HepG2 (cell line): Measurements from ENCODE around the gene CTDNEP1. TPM values are rescaled to one million over a fixed set of nuclear protein-coding genes. Genes with fewer than 3 reads are reported as not detected.

Experiments
- AGO1 ChIP-seq: fragments of 200-400 bp; formaldehyde crosslinking; IDR thresholded peaks from 2 replicates; pipeline ENCODE4 v1.6.1; 2017; ENCODE audit warnings: mild to moderate bottlenecking, low read depth, low read length, moderate library complexity; ENCODE audit not compliant: poor library complexity, severe bottlenecking
- BHLHE40 ChIP-seq: IDR thresholded peaks from 2 replicates; pipeline ENCODE4 v1.6.1; 2011; ENCODE audit warnings: low read length, improper control_type of control experiment
- BRCA1 ChIP-seq: sonication (generic); formaldehyde crosslinking; IDR thresholded peaks from 2 replicates; pipeline ENCODE4 v1.4.0; 2020; ENCODE audit warnings: missing genetic modification reagents
- CEBPG ChIP-seq: IDR thresholded peaks from 2 replicates; pipeline ENCODE4 v1.6.1; 2016
- FLYWCH1 ChIP-seq: sonication (generic); formaldehyde crosslinking; IDR thresholded peaks from 2 replicates; pipeline ENCODE4 v1.8.1; 2023; ENCODE audit warnings: mild to moderate bottlenecking, missing genetic modification reagents
- FOXO1 ChIP-seq: sonication (generic); formaldehyde crosslinking; IDR thresholded peaks from 2 replicates; pipeline ENCODE4 v1.4.0; 2020; ENCODE audit warnings: missing genetic modification reagents
- FOXP1 ChIP-seq, 2 experiments: fragments of 450-650 bp in 1 of 2; IDR thresholded peaks; 2 replicates each; pipeline ENCODE4 v1.6.1; 2017 to 2018; ENCODE audit warnings: antibody characterized with exemption in 1 of 2
- JDP2 ChIP-seq: sonication (generic); formaldehyde crosslinking; IDR thresholded peaks from 2 replicates; pipeline ENCODE4 v1.8.1; 2022; ENCODE audit warnings: missing genetic modification reagents, borderline replicate concordance
- POLR2AphosphoS2 ChIP-seq: IDR thresholded peaks from 2 replicates; pipeline ENCODE4 v1.6.1; 2011; ENCODE audit warnings: low read depth, low read length, improper control_type of control experiment
- RBM39 ChIP-seq: fragments of 200-400 bp; formaldehyde crosslinking; IDR thresholded peaks from one replicate; pipeline ENCODE4 v1.6.1; 2018; ENCODE audit warnings: antibody characterized with exemption, mild to moderate bottlenecking, low read depth, low read length; ENCODE audit not compliant: poor library complexity, severe bottlenecking
- RFXANK ChIP-seq: IDR thresholded peaks from 2 replicates; pipeline ENCODE4 v1.6.1; 2016
- SUZ12 ChIP-seq: fragments of 150-350 bp; IDR thresholded peaks from 2 replicates; pipeline ENCODE4 v1.6.1; 2014; ENCODE audit warnings: low read depth, low read length
- TMF1 ChIP-seq: sonication (generic); formaldehyde crosslinking; IDR thresholded peaks from 2 replicates; pipeline ENCODE4 v1.8.1; 2022; ENCODE audit warnings: low read depth, missing genetic modification reagents
- ZBTB7B ChIP-seq: sonication (generic); formaldehyde crosslinking; IDR thresholded peaks from 2 replicates; pipeline ENCODE4 v1.4.0; 2020; ENCODE audit warnings: missing genetic modification reagents
- ZFP36L1 ChIP-seq: sonication (generic); formaldehyde crosslinking; IDR thresholded peaks from 2 replicates; pipeline ENCODE4 v1.8.0; 2022; ENCODE audit warnings: mild to moderate bottlenecking, missing genetic modification reagents, moderate library complexity
- ZNF180 ChIP-seq: sonication (generic); formaldehyde crosslinking; IDR thresholded peaks from 2 replicates; pipeline ENCODE4 v1.4.0; 2020; ENCODE audit warnings: low read depth, missing genetic modification reagents, borderline replicate concordance
- ZNF24 ChIP-seq: fragments of 450-650 bp; IDR thresholded peaks from 2 replicates; pipeline ENCODE4 v1.6.1; 2017; ENCODE audit warnings: antibody characterized with exemption, mild to moderate bottlenecking
- ZNF430 ChIP-seq: sonication (generic); formaldehyde crosslinking; IDR thresholded peaks from 2 replicates; pipeline ENCODE4 v1.9.0; 2021; ENCODE audit warnings: mild to moderate bottlenecking, missing genetic modification reagents
- ZNF432 ChIP-seq: sonication (generic); formaldehyde crosslinking; IDR thresholded peaks from 2 replicates; pipeline ENCODE4 v1.5.0; 2020; ENCODE audit warnings: missing genetic modification reagents, mild to moderate bottlenecking, borderline replicate concordance
- ZNF615 ChIP-seq: sonication (generic); formaldehyde crosslinking; IDR thresholded peaks from 2 replicates; pipeline ENCODE4 v1.5.0; 2020; ENCODE audit warnings: mild to moderate bottlenecking, missing genetic modification reagents, borderline replicate concordance
- ZNF644 ChIP-seq: IDR thresholded peaks from 2 replicates; pipeline ENCODE4 v1.6.1; 2016; ENCODE audit warnings: low read depth
- ZNF773 ChIP-seq: sonication (generic); formaldehyde crosslinking; IDR thresholded peaks from 2 replicates; pipeline ENCODE4 v1.4.0; 2020; ENCODE audit warnings: missing genetic modification reagents, borderline replicate concordance
- ZNF792 ChIP-seq: IDR thresholded peaks from 2 replicates; pipeline ENCODE4 v1.6.1; 2016
- polyA plus RNA-seq, 8 experiments: library from polyadenylated mRNA; depleted of rRNA in 3 of 8; stranded (reverse) in 7 of 8; unstranded in 1 of 8; fragments of >200 nt; fragmentation: Illumina TruSeq in 4 of 8; extraction: Trizol in 4 of 8; gene quantifications; 2 replicates each; pipeline versions ENCODE4 v1.2.1 to v1.2.3, GENCODE V29; 2011 to 2016; ENCODE audit warnings: low read depth in 4 of 8, missing spikeins in 1 of 8, mixed read lengths in 1 of 8; ENCODE audit not compliant: insufficient read depth in 1 of 8
- total RNA-seq, 5 experiments: library from RNA; depleted of rRNA; stranded (reverse); fragments of >200 nt; fragmentation: Illumina TruSeq; extraction: Trizol; gene quantifications; 2 replicates each; pipeline ENCODE4 v1.2.3, GENCODE V29; 2016; ENCODE audit warnings: low read depth in 1 of 5
- TF ChIP-seq, protein P1 (sequence below): sonication (generic); formaldehyde crosslinking; IDR thresholded peaks from 2 replicates; pipeline ENCODE4 v1.8.1; 2023; ENCODE audit warnings: mild to moderate bottlenecking, inconsistent platforms, moderate library complexity, missing genetic modification reagents, borderline replicate concordance
- TF ChIP-seq, protein P2 (sequence below): IDR thresholded peaks from 2 replicates; pipeline ENCODE4 v1.6.1; 2016; ENCODE audit warnings: low read depth, borderline replicate concordance
- TF ChIP-seq, protein P3 (sequence below): IDR thresholded peaks from 2 replicates; pipeline ENCODE4 v1.4.0; 2020; ENCODE audit warnings: mild to moderate bottlenecking, missing genetic modification reagents

CTDNEP1 gene
- total and polyA plus RNA-seq, 2 of the 13 experiments (the other 11 are each of a cell fraction or from before 2014, with no cell fraction given) = 19.8 to 118 TPM

DNA sequence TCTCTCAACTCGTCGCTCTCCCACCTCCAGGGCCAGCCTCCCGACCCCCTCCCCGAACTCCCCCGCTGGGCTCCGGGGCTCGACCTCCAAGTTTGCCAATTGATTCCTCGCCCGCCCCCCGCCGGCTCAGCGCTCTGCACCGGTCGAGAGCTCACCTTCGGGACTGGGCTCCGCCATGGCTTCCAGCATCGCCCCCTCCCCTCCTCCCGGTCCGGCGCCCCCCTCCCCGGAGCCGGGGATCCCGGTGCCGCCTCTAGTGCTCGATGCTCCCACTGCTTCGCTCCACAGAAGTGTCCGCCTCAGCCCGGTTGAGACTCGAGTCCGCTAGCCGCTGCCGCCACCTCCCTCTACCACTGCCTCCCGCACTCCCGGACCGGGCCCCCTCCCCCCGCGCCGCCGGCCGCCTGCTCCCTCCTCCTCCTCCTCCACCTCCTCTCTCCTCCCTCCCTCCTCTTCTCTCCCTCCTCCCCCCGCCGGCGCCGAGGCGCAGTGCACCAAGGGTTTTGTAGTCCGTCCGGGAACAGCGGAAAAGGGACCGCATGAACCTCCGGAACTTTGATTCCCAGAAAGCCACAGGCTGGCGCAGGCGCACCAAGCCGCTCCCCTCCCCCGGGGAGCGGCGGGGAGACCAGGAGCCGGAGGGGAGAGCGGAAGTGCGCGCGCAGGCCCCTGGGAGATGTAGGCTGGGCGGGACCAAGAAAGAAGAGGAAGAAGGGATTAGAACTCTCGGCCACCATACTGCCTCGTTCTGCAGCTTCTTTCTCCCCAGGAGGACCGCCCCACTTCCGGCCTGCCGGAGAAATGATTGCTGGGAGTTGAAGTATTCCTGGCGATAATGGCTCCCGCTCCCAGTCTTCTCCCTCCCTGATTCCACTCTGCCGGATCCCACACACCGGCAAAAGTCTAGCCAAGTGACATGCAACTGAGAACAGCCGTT, 12.2 kb downstream of the CTDNEP1 start, which contains the start of gene PHF23 (continued):
- TF ChIP-seq ZNF430 (CRISPR knock-in tag) (peak; percentile 64; the same call in 1 of the 2 replicates), FLYWCH1 (CRISPR knock-in tag) (no peak), ZNF615 (CRISPR knock-in tag) (no peak), JDP2 (no peak), ZNF644 (CRISPR knock-in tag) (no peak), ZNF432 (CRISPR knock-in tag) (no peak), BHLHE40 (0 out of 2 replicates have a peak, but pooled peaks have one; percentile 12), ZBTB7B (CRISPR knock-in tag) (no peak), POLR2AphosphoS2 (peak; percentile 87), RFXANK (CRISPR knock-in tag) (no peak), FOXO1 (no peak; the same call in 1 of the 2 replicates), ZNF792 (no peak), ZNF773 (CRISPR knock-in tag) (no peak; the same call in 1 of the 2 replicates), BRCA1 (CRISPR knock-in tag) (no peak), TMF1 (no peak), RBM39 (peak; percentile 63), AGO1 (peak; percentile 95), CEBPG (CRISPR knock-in tag) (no peak), SUZ12 (peak; percentile 70), ZNF24 (no peak), ZNF180 (no peak), FOXP1 (IDR thresholded peaks at IDR 0.05) (no peak), FOXP1 (CRISPR knock-in tag; IDR thresholded peaks at IDR 0.05) (no peak), ZFP36L1 (CRISPR knock-in tag) (no peak)
- TF ChIP-seq, protein P1, sequence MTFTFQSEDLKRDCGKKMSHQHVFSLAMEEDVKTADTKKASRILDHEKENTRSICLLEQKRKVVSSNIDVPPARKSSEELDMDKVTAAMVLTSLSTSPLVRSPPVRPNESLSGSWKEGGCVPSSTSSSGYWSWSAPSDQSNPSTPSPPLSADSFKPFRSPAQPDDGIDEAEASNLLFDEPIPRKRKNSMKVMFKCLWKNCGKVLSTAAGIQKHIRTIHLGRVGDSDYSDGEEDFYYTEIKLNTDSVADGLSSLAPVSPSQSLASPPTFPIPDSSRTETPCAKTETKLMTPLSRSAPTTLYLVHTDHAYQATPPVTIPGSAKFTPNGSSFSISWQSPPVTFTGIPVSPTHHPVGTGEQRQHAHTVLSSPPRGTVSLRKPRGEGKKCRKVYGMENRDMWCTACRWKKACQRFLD (CRISPR knock-in tag) = 0 out of 2 replicates have a peak, but pooled peaks have one; percentile 60
- TF ChIP-seq, protein P2, sequence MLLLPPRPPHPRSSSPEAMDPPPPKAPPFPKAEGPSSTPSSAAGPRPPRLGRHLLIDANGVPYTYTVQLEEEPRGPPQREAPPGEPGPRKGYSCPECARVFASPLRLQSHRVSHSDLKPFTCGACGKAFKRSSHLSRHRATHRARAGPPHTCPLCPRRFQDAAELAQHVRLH (CRISPR knock-in tag) = peak; percentile 76; the same call in 1 of the 2 replicates
- TF ChIP-seq, protein P3, sequence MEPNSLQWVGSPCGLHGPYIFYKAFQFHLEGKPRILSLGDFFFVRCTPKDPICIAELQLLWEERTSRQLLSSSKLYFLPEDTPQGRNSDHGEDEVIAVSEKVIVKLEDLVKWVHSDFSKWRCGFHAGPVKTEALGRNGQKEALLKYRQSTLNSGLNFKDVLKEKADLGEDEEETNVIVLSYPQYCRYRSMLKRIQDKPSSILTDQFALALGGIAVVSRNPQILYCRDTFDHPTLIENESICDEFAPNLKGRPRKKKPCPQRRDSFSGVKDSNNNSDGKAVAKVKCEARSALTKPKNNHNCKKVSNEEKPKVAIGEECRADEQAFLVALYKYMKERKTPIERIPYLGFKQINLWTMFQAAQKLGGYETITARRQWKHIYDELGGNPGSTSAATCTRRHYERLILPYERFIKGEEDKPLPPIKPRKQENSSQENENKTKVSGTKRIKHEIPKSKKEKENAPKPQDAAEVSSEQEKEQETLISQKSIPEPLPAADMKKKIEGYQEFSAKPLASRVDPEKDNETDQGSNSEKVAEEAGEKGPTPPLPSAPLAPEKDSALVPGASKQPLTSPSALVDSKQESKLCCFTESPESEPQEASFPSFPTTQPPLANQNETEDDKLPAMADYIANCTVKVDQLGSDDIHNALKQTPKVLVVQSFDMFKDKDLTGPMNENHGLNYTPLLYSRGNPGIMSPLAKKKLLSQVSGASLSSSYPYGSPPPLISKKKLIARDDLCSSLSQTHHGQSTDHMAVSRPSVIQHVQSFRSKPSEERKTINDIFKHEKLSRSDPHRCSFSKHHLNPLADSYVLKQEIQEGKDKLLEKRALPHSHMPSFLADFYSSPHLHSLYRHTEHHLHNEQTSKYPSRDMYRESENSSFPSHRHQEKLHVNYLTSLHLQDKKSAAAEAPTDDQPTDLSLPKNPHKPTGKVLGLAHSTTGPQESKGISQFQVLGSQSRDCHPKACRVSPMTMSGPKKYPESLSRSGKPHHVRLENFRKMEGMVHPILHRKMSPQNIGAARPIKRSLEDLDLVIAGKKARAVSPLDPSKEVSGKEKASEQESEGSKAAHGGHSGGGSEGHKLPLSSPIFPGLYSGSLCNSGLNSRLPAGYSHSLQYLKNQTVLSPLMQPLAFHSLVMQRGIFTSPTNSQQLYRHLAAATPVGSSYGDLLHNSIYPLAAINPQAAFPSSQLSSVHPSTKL (CRISPR knock-in tag) = no peak; the same call in 1 of the 2 replicates
